GM12874 (cell line): ENCODE data around the gene C8A.

Source experiments
- CTCF ChIP-seq: IDR thresholded peaks from 2 replicates; pipeline ENCODE4 v1.5.1; 2011; ENCODE audit warnings: low read depth, mild to moderate bottlenecking, control low read depth, low read length, moderate library complexity; ENCODE audit not compliant: insufficient read depth

Gene C8A

GRCh38 chr1:56837244-56837939, 17.2 kb upstream of the C8A start:
- no peak for TF ChIP-seq CTCF

- TF ChIP-seq CTCF = no peak
These were observed 15.8 kb upstream of the C8A start for GRCh38 chr1:56838759-56839158.

- no peak for TF ChIP-seq CTCF
These were observed 11.1 kb upstream of the C8A start for GRCh38 chr1:56843544-56843943.

- no peak for TF ChIP-seq CTCF
These were observed 10.0 kb upstream of the C8A start for GRCh38 chr1:56844545-56845136.

GRCh38 chr1:56845343-56845742, 9.3 kb upstream of the C8A start:
- no peak for TF ChIP-seq CTCF

GRCh38 chr1:56849750-56850149, 4.8 kb upstream of the C8A start:
- no peak for TF ChIP-seq CTCF

GRCh38 chr1:56850411-56850810, 4.2 kb upstream of the C8A start:
- no peak for TF ChIP-seq CTCF
